K562 (cell line): Measurements from ENCODE around the gene FAM50A. TPM values are rescaled to one million over a fixed set of nuclear protein-coding genes. Genes with fewer than 3 reads are reported as not detected.

Experiments
- ETV5 ChIP-seq: sonication (generic); formaldehyde crosslinking; IDR thresholded peaks from 2 replicates; pipeline ENCODE4 v1.4.0; 2020; ENCODE audit warnings: low read depth, mild to moderate bottlenecking, missing genetic modification reagents
- FOXM1 ChIP-seq, 2 experiments: fragments of 450-650 bp in 1 of 2; sonication (generic) in 1 of 2; formaldehyde crosslinking in 1 of 2; IDR thresholded peaks; 2 replicates each; pipeline versions ENCODE4 v1.6.1 to v1.9.0; 2017 to 2022; ENCODE audit warnings: low read depth in 2 of 2, mild to moderate bottlenecking in 2 of 2, missing genetic modification reagents in 1 of 2, moderate library complexity in 1 of 2
- GTF2A2 ChIP-seq: IDR thresholded peaks from 2 replicates; pipeline ENCODE4 v1.6.1; 2016; ENCODE audit warnings: mild to moderate bottlenecking, missing genetic modification characterization, missing compliant biosample characterization
- HMGN3 ChIP-seq: IDR thresholded peaks from 2 replicates; pipeline ENCODE4 v1.6.1; 2011; ENCODE audit warnings: borderline replicate concordance, low read depth, mild to moderate bottlenecking, mixed read lengths, low read length; ENCODE audit not compliant: insufficient read length; ENCODE audit errors: extremely low read depth
- HSF4 ChIP-seq: fragments of 250-450 bp; sonication (Bioruptor Pico); IDR thresholded peaks from 2 replicates; pipeline ENCODE4 v2.1.2; 2022; ENCODE audit warnings: mild to moderate bottlenecking, moderate library complexity, borderline replicate concordance
- LCOR ChIP-seq: sonication (generic); formaldehyde crosslinking; IDR thresholded peaks from 2 replicates; pipeline ENCODE4 v1.8.0; 2022; ENCODE audit warnings: mild to moderate bottlenecking, missing genetic modification reagents
- MAFG ChIP-seq: fragments of 450-650 bp; conservative IDR thresholded peaks from 2 replicates; pipeline ENCODE4 v1.6.1; 2016; ENCODE audit warnings: missing genetic modification characterization, missing compliant biosample characterization
- MCM5 ChIP-seq: fragments of 450-650 bp; IDR thresholded peaks from 2 replicates; pipeline ENCODE4 v1.6.1; 2016; ENCODE audit warnings: low read depth
- MLX ChIP-seq, 2 experiments: fragments of 450-650 bp in 1 of 2; sonication (generic) in 1 of 2; formaldehyde crosslinking; conservative IDR thresholded peaks; 2 replicates each; pipeline versions ENCODE4 v1.4.0 to v1.8.1; 2020 to 2022; ENCODE audit warnings: mild to moderate bottlenecking in 1 of 2, missing genetic modification reagents in 1 of 2
- MXI1 ChIP-seq: IDR thresholded peaks from 2 replicates; pipeline ENCODE4 v1.6.1; 2011; ENCODE audit warnings: low read depth, mild to moderate bottlenecking, improper control_type of control experiment, low read length
- NFRKB ChIP-seq: fragments of 450-650 bp; IDR thresholded peaks from 2 replicates; pipeline ENCODE4 v1.6.1; 2016; ENCODE audit warnings: low read depth
- NR3C1 ChIP-seq: sonication (generic); formaldehyde crosslinking; IDR thresholded peaks from 2 replicates; pipeline ENCODE4 v1.8.1; 2022; ENCODE audit warnings: missing genetic modification reagents
- NR4A1 ChIP-seq, 2 experiments: fragments of 250-450 bp in 1 of 2; fragments of 450-650 bp in 1 of 2; sonication (Bioruptor Pico) in 1 of 2; IDR thresholded peaks; 2 replicates each; pipeline versions ENCODE4 v1.4.0 to v1.6.1; 2016 to 2020; ENCODE audit warnings: mild to moderate bottlenecking in 2 of 2, missing compliant biosample characterization in 1 of 2, missing genetic modification characterization in 1 of 2, moderate library complexity in 1 of 2
- SAP30 ChIP-seq: fragments of 200-600 bp; sonication (generic); IDR thresholded peaks from 2 replicates; pipeline ENCODE4 v1.6.1; 2012; ENCODE audit warnings: borderline replicate concordance, low read depth, mild to moderate bottlenecking, moderate library complexity, low read length, control low read depth, inconsistent platforms; ENCODE audit not compliant: insufficient read depth, poor library complexity, severe bottlenecking
- SETDB1 ChIP-seq: IDR thresholded peaks from one replicate; pipeline ENCODE4 v1.6.1; 2012; ENCODE audit warnings: low read length, control low read depth, inconsistent platforms
- SMAD4 ChIP-seq: fragments of 250-450 bp; sonication (Bioruptor Pico); conservative IDR thresholded peaks from 2 replicates; pipeline ENCODE4 v1.8.0; 2021; ENCODE audit warnings: inconsistent platforms, mild to moderate bottlenecking, moderate library complexity
- SNAPC5 ChIP-seq: fragments of 250-450 bp; sonication (Bioruptor Pico); IDR thresholded peaks from 2 replicates; pipeline ENCODE4 v1.8.0; 2021; ENCODE audit warnings: moderate library complexity, mild to moderate bottlenecking, inconsistent platforms
- TAF15 ChIP-seq: fragments of 200-400 bp; formaldehyde crosslinking; IDR thresholded peaks from 2 replicates; pipeline ENCODE4 v1.6.1; 2017; ENCODE audit warnings: mild to moderate bottlenecking, low read depth, low read length, moderate library complexity
- TFAM ChIP-seq: fragments of 250-450 bp; sonication (Bioruptor Pico); conservative IDR thresholded peaks from 2 replicates; pipeline ENCODE4 v1.5.0; 2021; ENCODE audit warnings: mild to moderate bottlenecking, moderate library complexity
- USF1 ChIP-seq: sonication (generic); formaldehyde crosslinking; IDR thresholded peaks from 2 replicates; pipeline ENCODE4 v1.9.0; 2022; ENCODE audit warnings: mild to moderate bottlenecking, missing genetic modification reagents
- ZBTB5 ChIP-seq: fragments of 450-650 bp; IDR thresholded peaks from 2 replicates; pipeline ENCODE4 v1.6.1; 2017; ENCODE audit warnings: antibody characterized with exemption
- ZNF184 ChIP-seq: sonication (generic); formaldehyde crosslinking; IDR thresholded peaks from 2 replicates; pipeline ENCODE4 v1.5.0; 2020; ENCODE audit warnings: missing genetic modification reagents
- polyA plus RNA-seq, 8 experiments: library from polyadenylated mRNA; depleted of rRNA in 4 of 8; stranded (reverse) in 5 of 8; unstranded in 3 of 8; fragments of >200 nt; fragmentation: Nextera tagmentation in 2 of 8; fragmentation: Illumina TruSeq in 1 of 8; extraction: Ambion mirVana in 2 of 8; extraction: Trizol in 1 of 8; gene quantifications; 2 replicates each; pipeline versions ENCODE4 v1.2.1 to v1.2.3, GENCODE V29; 2011 to 2014; ENCODE audit warnings: inconsistent platforms in 1 of 8, missing spikeins in 1 of 8
- total RNA-seq, 7 experiments: library from RNA; depleted of rRNA in 6 of 7; stranded (reverse); fragments of >200 nt in 6 of 7; fragmentation: Illumina TruSeq in 2 of 7; extraction: Trizol in 2 of 7; gene quantifications; 2 replicates each; pipeline versions ENCODE4 v1.2.1 to v1.2.3, GENCODE V29; 2011 to 2021; ENCODE audit warnings: low replicate concordance in 1 of 7

Gene FAM50A
- total and polyA plus RNA-seq, 9 of the 15 experiments (the other 6 are each of a cell fraction or from before 2014, with no cell fraction given), result 4.4 to 114 (median 67.3) TPM

- TF ChIP-seq MXI1, result no peak
- peak; percentile 94 for TF ChIP-seq USF1 (CRISPR knock-in tag)
- no peak for TF ChIP-seq TAF15
- peak; percentile 50; the same call in 1 of the 2 replicates for TF ChIP-seq LCOR (CRISPR knock-in tag)
- no peak for TF ChIP-seq NR4A1 (CRISPR knock-in tag; IDR thresholded peaks at IDR 0.05)
- no peak for TF ChIP-seq NR4A1 (tag; IDR thresholded peaks at IDR 0.05)
- no peak for TF ChIP-seq MCM5
- no peak for TF ChIP-seq SETDB1
- no peak for TF ChIP-seq ZBTB5
- no peak for TF ChIP-seq HMGN3
- no peak for TF ChIP-seq SMAD4
- no peak for TF ChIP-seq MAFG (tag)
- no peak for TF ChIP-seq GTF2A2 (tag)
- TF ChIP-seq ZNF184, result no peak
- TF ChIP-seq NFRKB, result peak; percentile 68; the same call in 1 of the 2 replicates
- TF ChIP-seq HSF4 (CRISPR knock-in tag), result no peak
- no peak for TF ChIP-seq SAP30
- 0 out of 2 replicates have a peak, but pooled peaks have one; percentile 18 for TF ChIP-seq FOXM1 (IDR thresholded peaks at IDR 0.05; ENCODE audit: low read depth)
- TF ChIP-seq FOXM1 (CRISPR knock-in tag; IDR thresholded peaks at IDR 0.05; ENCODE audit: low read depth), result no peak
- no peak for TF ChIP-seq MLX (CRISPR knock-in tag; conservative IDR thresholded peaks at IDR 0.05)
- no peak for TF ChIP-seq TFAM (CRISPR knock-in tag)
- TF ChIP-seq ETV5 (CRISPR knock-in tag), result no peak
- TF ChIP-seq SNAPC5 (CRISPR knock-in tag), result no peak
- TF ChIP-seq NR3C1 (CRISPR knock-in tag), result no peak
Measured at GRCh38 chrX:154428176-154429171, 15.5 kb upstream of the FAM50A start, which contains the start of gene ATP6AP1 (continued).
